GM12865 (cell line): ENCODE data around the gene DOK7.

ENCODE experiments used
- DNase-seq: peaks from one replicate; pipeline ENCODE4 v3.0.0; 2010; ENCODE audit warnings: low read depth
- H3K4me3 ChIP-seq: 2 replicates; pipeline ENCODE4 v1.5.1; 2011; ENCODE audit warnings: mild to moderate bottlenecking, low read depth, low read length, control low read depth
- CTCF ChIP-seq: IDR thresholded peaks from 2 replicates; pipeline ENCODE4 v1.5.1; 2011; ENCODE audit warnings: low read length, control low read depth, low read depth, inconsistent platforms; ENCODE audit not compliant: insufficient read depth; ENCODE audit errors: missing control alignments

DOK7 gene

GRCh38 chr4:3515646-3516045 lies 52.5 kb downstream of the DOK7 start:
- no peak overlapping the region for H3K4me3 ChIP-seq
- no peak for TF ChIP-seq CTCF
- no peak for DNase-seq

- TF ChIP-seq CTCF, result no peak
- H3K4me3 ChIP-seq, result no peak overlapping the region
- no peak for DNase-seq
These were observed 53.1 kb downstream of the DOK7 start for GRCh38 chr4:3516061-3516835.

GRCh38 chr4:3516836-3517730 lies 54.0 kb downstream of the DOK7 start:
- no peak for TF ChIP-seq CTCF
- no peak for DNase-seq
- no peak overlapping the region for H3K4me3 ChIP-seq

- DNase-seq, result no peak
- TF ChIP-seq CTCF, result no peak
- no peak overlapping the region for H3K4me3 ChIP-seq
These were observed 54.8 kb downstream of the DOK7 start for GRCh38 chr4:3517731-3518510.

- DNase-seq, result no peak
- H3K4me3 ChIP-seq, result no peak overlapping the region
- no peak for TF ChIP-seq CTCF
These were observed 55.4 kb downstream of the DOK7 start for GRCh38 chr4:3518511-3518880.

- TF ChIP-seq CTCF, result no peak
- no peak overlapping the region for H3K4me3 ChIP-seq
- no peak for DNase-seq
These were observed 55.8 kb downstream of the DOK7 start for GRCh38 chr4:3518941-3519340.
